ENCODE data around the gene NMRAL1.

NMRAL1 gene

GRCh38 chr16:4426021-4426684 lies 48.3 kb downstream of the NMRAL1 start:
- DNase-seq (ENCODE audit: low spot score): peak; percentile 30

DNA sequence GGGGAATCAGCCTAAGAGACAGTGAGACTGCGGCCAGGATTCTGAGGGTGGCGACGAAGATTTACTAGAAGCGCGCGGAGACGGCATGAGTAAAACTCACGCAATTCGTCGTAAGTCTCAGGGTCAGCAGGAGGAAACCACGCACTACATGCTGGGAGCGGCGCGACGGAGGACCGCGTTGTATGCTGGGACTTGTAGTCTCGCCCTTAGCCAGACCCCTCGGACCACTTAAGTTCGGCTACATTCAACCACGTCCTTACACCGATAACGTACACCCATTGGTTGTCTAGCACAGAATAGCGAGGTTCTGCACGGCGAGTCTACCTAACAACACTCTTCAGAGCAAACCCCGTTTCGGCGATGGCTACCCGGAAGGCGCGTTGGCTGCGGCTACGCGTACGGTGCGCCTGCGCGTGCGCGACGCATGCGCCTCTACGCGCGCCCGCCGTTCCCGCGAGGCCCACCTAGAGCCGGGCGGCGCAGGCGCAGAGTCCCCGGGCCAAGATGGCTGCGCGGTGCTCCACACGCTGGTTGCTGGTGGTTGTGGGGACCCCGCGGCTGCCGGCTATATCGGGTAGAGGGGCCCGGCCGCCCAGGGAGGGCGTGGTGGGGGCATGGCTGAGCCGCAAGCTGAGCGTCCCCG lies 48.9 kb downstream of the NMRAL1 start, which contains the start of gene DNAJA3:
DNAJA3 (plus strand) TSS at position 491 of the 643 bp plus-strand sequence; CDS start at position 505, 14 bp downstream.
- peak; percentile 99 for DNase-seq (ENCODE audit: low spot score)

DNA sequence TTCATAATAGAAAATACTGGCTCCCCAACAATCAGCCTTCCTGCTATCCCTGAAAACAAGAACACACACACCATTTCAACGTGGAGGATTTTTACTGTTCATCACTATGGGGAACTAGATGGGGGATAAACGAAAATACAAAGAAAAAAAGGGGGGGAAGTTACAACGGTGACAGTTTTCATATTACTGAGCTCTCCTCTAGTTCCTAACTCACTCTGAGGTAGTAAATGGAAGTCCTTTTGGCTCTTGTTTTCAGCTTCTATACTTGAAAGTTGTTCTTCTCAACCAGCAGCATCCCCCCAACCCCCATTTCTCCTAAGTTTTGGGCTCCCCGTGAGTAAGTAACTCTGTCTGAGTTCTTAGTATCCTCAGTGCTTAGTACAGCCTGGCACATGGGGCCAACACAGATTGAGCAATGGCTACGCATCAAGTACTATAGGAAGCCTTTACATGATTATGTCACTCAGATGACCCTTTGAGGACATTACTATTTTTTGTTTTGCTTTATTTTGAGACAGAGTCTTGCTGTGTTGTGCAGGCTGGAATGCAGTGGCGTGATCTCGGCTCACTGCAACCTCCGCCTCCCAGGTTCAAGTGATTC lies 53.8 kb downstream of the NMRAL1 start:
- DNase-seq (ENCODE audit: low spot score): no peak

DNA sequence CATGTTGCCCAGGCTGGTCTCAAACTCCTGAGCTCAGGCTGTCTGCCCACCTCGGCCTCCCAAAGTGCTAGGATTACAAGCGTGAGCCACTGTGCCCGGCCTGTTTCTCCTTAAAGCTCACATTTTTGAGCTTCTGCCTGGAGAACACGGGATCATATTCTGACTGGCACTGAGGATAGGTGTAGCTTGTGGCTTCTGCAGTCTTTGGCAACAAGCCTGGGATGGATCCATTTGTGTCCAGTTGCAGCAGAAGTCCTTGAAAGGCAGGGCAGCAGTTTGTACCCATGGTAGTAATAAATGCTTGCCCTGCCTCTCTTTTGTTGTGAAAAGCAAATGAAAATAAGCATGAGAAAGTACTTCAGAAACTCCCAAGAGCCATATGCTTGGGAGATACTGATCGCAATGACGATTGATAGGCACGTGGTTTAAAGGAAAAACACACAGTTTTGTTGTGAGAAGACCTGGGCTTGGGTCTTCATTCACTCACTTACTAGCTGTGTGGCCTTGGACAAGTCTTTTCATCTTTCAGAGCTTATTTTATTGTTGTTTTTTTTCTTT lies 54.9 kb downstream of the NMRAL1 start:
- no peak for DNase-seq (ENCODE audit: low spot score)

GRCh38 chr16:4416200-4417032 lies 58.0 kb downstream of the NMRAL1 start, which contains the start of gene CORO7:
Gene CORO7, minus strand, starts transcription at chr16:4416596. Its CDS starts 78 bp downstream, at chr16:4416518.
- peak; percentile 94 for DNase-seq (ENCODE audit: low spot score)

DNA sequence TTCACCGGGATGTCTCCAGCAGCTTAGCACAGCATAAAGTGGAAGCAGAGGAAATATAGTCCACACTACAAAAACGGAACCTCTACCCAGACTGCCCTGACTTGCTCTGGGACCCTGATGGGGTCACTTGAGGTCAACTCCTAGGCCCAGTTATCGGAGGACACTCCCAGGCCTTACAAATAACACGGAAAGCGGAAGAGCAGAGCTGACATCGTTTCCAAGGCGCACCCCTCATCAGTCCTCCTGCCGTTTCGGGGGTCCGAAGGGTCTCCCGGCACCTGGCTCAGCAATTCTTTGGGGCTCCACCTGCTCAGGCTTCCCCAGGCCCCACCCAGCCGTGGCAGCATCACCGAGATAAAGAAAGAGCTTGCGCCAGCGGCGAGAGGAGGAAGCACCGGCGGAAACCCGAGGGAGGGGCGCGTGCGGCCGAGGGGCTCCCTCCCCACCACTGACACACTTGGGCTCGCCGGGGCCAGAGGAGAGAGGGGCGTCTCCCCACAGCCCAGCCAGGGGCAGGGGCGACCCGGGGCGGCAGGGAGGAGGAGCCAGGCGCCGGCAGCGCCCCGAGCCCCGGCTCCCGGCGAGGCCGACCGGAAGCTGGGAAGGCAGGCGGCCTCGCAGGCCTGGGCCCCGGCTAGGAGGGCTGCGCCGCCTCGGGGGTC lies 58.8 kb downstream of the NMRAL1 start:
- peak; percentile 45 for DNase-seq (ENCODE audit: low spot score)

GRCh38 chr16:4414187-4414917 lies 60.1 kb downstream of the NMRAL1 start:
- no peak for DNase-seq (ENCODE audit: low spot score)

- DNase-seq (ENCODE audit: low spot score): no peak
Observed at GRCh38 chr16:4412854-4413253, 61.6 kb downstream of the NMRAL1 start.

DNA sequence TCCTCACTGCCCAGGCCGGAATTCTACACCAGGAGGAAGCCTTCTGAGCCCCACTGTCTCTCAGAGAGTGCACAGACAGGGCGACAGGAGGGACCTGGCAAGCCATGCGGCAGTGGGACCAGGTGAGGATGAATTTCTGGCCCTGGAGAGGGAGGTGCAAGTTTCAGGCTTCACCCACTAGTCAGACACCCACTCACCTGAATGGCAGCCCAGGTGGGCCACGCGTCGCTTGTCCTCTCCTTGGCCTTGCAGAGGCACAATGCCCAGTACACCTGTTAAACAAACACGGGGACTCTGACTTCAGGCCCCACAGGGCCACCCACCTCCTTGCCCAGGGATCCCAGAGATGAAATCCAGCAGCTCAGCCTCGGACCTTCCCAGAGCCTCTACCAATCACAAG lies 62.3 kb downstream of the NMRAL1 start:
- no peak for DNase-seq (ENCODE audit: low spot score)
